Mesenteric fat pad (tissue), 1 donor: Measurements from ENCODE around the gene ITIH5. TPM values are rescaled to one million over a fixed set of nuclear protein-coding genes. Genes with fewer than 3 reads are reported as not detected.

ENCODE experiments used
- DNase-seq: peaks from one replicate; pipeline ENCODE4 v3.0.0-alpha.2; 2020; ENCODE audit warnings: low spot score
- total RNA-seq: library from RNA; stranded (reverse); fragmentation: NEBNext Ultra II Directional; extraction: Animal tissue kit (Norgen Biotek cat#: 25700); gene quantifications from one replicate; pipeline ENCODE4 v1.2.1, GENCODE V29; 2021
- donor health status: DM: yes; HTN: yes; CAD: no.

ITIH5 gene
- total RNA-seq, 1 donor from 2014 or later = 439 TPM

DNA sequence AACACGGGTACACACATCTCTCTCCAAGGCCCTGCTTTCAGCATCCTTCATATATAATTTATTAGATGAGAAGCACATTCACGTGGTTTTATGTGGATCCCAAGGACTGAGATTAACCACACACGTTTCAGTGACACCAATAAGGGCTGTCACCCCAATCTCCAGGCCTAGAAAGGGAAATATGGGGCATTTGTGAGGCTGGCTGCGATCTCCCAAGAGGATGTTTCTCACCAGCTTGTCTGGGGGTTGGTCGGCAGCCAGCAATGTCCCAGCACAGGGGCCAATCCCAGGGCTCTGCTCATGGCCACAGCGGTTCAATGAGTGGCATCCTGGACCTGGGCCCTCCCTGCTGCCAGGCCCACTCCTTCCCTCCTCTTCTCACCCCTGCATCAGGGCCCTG, 115.5 kb downstream of the ITIH5 start:
- DNase-seq = no peak

DNA sequence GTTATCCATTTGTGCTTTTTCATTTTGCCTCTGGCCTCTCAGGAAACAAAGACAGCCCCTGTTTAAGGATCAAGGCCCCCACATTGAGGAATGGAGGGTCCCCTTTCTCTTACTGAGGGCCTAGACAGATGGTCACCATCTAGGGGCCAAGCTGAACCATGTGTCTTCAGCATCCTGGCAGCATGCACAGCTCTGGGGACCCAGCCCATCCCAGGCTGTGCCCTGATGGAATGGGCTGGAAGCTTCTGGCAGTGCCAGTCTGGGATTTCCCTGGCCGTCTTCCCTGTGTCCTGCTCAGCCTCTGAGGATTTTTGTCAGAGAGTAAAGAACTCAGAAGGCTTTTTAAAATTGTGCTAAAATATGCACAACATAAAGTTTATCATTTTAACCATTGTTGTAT, 116.8 kb downstream of the ITIH5 start:
- DNase-seq = no peak

- no peak for DNase-seq
Observed at GRCh38 chr10:7547829-7548228, 118.9 kb downstream of the ITIH5 start.

DNA sequence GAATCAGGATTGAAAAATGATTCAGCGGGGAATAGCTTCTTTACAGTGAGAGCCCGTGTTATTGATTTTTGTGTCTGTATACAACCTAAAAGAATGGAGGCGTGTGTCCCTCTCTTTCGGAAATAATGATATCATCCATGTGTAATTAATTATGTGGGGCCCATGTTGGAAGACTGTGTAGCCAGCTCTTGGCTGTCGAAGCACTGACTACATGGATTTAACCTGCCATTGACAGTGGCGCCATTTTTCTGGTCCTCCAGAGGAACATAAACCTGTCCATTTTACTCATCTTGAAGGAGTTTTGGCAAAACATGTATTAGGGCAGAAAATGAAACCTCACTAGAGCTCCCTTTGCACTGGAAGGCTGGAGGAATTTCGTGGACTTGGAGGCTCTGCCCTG, 119.6 kb downstream of the ITIH5 start:
- DNase-seq = no peak

DNA sequence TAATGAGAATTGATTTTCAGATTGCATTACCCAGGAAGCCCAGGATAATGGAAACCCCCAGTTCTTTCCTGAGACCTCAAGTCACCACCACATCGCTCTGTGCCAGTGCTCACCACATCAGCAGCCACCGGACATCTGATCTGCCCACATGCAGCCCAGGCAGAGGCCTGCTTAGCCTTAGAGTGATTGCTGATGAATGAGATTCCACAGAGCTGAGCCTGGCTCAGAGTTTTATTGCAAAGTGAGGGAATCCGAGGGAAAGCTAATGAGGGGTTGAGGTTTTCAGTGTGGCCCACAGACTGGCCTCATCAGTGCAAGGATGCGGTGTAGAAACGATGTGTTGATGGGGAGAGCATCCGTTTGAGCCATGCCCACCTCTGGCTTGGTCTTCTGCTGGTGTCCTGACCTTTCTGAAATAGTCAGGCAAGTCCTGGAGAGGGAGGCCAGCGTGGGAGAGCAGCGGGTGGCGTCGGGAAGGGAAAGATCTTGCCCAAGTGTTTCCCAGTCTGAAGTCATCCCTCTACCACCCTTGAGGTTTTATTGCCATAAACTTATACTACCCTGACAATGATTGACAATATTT, 120.3 kb downstream of the ITIH5 start:
- DNase-seq = no peak

DNA sequence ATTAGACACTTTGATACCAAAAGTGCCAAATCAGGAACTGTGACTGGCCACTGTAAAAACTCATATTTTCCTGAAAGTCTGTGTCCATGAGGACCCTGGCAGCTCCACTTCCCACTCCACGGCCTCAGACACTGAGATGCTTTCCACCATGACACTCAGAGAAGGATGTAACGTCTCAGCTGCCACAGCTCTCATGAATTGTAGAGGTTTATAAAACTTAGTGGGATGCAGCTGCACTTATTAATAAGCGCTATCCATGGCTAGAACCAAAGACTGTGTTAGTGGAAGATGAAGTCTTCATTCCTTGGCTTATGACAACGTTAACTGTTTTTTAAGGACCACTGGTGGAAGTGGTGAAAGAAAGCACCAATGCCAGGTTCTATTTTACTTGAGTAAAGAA, 121.0 kb downstream of the ITIH5 start:
- DNase-seq = no peak

- no peak for DNase-seq
Observed at GRCh38 chr10:7545261-7545660, 121.5 kb downstream of the ITIH5 start.

DNA sequence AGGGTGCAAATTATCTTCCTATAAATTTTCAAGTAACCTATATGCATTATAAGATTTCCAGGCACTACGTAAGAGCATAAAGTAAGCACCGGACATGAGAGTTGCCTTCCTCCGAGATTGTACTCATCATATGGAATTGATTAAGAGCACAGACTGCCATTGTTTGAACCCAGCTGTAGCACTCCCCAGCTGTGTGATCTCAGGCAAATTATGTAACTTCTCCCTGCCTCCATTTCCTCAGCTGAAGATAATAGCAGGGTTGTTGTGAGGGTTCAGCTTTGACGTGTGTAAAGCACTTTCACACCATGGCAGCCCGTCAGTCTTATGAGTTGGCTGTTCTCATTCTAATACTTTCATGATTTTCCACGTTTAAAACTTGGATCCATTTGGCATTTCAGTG, 122.6 kb downstream of the ITIH5 start:
- no peak for DNase-seq

GRCh38 chr10:7542189-7542914, 124.4 kb downstream of the ITIH5 start:
- no peak for DNase-seq

- no peak for DNase-seq
Observed at GRCh38 chr10:7541137-7542087, 125.4 kb downstream of the ITIH5 start.

DNA sequence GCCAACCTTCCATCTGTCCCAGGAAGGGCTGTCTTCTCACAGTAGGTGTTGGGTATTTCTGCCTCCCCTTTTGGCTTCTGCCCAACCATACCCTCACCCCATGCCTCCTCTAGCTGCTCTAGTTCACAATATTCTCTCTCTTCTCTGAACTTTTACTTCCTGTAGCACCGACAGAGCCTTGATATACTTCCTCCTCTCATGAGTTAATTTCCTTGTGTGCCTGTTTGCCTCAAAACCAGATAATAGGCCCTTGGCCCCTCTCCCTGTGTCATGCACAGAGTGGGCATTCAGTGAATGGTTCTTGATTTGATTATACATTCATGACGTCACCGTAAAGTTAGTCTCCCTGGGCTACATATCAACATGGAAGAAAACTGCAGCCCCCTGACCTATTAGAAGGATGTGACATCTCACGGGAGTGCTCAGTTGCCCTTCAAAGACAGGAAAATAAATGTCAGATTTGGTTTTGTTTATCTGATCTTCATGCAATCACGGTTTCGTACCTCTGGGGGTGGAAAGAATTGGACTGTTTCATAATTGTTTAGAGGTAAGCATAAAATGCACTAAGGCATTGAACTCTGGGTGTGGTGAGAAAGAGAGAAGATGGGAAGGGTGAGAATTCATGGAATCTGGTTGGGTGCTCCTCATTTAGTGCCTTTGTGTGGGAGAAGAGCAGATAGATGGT, 127.7 kb downstream of the ITIH5 start:
- no peak for DNase-seq

DNA sequence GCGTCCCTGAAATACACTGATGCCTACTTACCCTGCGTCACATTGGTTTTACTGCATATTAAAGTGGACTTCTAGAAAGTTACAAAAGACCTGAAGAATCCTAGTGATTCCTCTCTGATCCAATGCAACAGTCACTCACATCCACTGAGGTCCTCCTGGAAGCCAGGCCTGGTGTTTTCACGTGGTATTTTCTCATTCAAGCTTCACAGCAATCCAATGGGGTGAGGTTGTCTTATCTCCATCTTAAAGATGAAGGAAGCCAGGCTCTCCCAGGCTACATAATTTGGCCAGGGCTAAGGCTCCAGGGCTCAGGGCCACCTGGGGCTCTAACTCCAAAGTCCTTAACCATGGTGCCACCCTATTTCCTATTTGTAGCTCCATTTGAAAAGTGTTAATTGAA, 129.6 kb downstream of the ITIH5 start:
- DNase-seq = no peak

- no peak for DNase-seq
Observed at GRCh38 chr10:7534480-7534852, 132.3 kb downstream of the ITIH5 start.

DNA sequence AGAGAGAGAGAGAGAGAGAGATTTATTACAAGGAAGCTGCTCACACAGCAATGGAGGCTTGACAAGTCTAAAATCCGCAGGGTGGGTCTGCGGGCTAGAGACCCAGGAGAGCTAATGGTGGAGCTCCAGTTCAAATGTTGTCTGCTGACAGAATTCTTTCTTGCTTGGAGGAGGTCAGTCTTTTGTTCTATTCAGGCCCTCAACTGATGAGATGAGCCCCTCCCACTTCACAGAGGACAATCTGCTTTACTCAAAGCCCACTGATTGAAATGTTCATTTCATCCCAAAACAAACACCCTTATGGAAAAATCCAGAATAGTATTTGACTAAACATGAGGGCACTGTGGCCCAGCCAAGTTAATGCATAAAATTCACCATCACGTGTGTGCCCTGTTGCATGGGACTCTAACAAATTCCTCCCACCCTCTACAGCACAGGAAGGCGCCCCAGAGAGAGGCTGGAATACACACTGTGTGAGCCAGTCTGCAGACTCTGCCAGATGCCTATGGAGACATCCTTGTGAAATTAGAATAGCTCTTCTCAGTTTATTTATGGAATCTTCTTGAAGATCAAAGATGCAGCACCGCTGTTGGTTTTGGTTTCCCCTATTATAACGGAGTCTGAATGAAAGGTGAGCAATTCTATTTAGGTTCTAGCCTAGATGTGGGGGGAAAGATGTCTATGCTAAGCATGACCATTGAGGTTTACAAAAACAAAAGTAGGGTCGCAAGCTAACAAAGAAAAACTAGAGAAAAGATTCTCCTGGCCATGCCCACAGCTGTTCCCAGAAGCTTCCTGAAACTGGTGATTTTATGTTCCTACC, 132.9 kb downstream of the ITIH5 start:
- DNase-seq = no peak

- DNase-seq = no peak
Observed at GRCh38 chr10:7532723-7533498, 133.9 kb downstream of the ITIH5 start.

DNA sequence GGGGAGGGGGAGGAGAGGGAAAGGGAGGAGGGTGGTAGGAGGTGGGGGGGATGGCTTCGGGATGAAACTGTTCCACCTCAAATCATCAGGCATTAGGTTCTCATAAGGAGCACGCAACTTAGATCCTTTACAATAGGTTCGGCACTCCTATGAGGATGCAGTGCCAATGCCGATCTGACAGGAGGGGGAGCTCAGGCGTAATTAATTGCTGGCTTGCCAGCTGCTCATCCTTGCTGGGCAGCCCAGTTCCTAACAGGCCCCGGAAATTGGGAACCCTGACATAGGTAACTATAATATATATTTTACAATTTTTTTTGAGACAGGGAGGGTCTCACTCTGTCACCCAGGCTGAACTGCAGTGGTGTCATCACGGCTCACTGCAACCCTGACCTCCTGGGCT, 137.1 kb downstream of the ITIH5 start:
- no peak for DNase-seq

- no peak for DNase-seq
Observed at GRCh38 chr10:7527468-7527867, 139.3 kb downstream of the ITIH5 start.

DNA sequence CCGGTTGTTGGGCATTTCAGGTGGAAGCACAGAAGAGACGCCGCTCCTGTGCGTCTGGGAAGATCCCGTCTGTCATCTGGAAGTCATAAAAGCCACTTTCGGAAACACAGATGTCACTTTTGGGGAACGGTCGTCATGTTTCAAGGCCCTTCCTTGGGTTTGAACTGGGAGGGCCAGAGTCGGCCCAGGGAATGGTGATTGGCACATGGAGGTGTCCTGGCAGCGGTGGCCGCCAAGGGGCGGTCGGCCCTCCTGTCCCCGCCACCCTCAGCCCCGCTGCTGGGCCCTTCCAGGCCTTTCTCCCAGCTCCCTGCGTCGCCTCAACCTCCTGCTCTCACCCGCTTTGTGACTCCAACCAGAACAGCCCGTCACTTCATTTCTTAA, 140.8 kb downstream of the ITIH5 start:
- DNase-seq = no peak

DNA sequence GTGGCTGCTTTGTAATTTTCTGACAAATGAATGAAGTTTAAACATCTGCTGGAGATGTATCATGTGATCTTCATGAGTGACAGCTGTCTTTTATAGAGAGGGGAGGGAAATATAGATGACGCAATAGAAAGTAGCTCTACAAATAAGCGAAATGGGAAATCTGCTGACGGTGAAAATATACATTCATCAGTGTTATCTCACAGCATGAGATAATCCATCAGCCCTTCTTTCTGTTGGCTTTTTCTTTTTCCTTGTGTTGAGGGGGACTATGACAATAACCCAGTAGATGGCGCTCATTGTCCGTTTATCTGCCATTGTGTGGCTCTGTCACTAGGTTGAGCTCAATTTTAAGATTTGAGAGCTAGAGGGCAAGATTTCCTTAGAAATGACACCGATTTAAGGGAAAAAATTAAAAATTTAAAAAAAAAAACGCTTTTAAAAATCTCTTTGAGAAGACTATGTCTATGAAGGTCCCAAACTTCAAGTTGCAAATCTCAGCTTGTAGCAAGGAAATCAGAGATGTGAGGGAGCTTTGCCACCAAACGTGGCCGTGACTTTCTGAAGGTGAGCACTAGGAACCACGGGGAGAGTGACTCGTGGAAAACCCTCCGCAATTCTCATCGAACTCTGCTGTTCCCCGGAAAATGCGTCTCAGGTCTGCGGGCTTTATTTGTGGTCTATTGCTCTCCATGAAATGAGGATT, 141.3 kb downstream of the ITIH5 start:
- no peak for DNase-seq
